Muscle layer of colon (tissue), 2 donors: ENCODE measurements around the gene DPY19L3.

Experiments used
- H3K27ac ChIP-seq: one replicate; pipeline ENCODE4 v1.7.0; 2013; ENCODE audit warnings: low read depth, mild to moderate bottlenecking, low read length, moderate library complexity
- H3K27me3 ChIP-seq, 2 donors: one replicate each; pipeline ENCODE4 v1.7.0; 2013; ENCODE audit warnings: low read length in 2 of 2, mild to moderate bottlenecking in 2 of 2; ENCODE audit not compliant: insufficient read depth in 2 of 2, control insufficient read depth in 1 of 2
- H3K36me3 ChIP-seq: one replicate; pipeline ENCODE4 v1.7.0; 2013; ENCODE audit warnings: mild to moderate bottlenecking, low read length; ENCODE audit not compliant: insufficient read depth
- H3K4me1 ChIP-seq: one replicate; pipeline ENCODE4 v1.7.0; 2013; ENCODE audit warnings: mild to moderate bottlenecking, low read length; ENCODE audit not compliant: insufficient read depth
- H3K4me3 ChIP-seq, 2 donors: one replicate each; pipeline ENCODE4 v1.7.0; 2013; ENCODE audit warnings: low read length in 2 of 2, low read depth in 1 of 2, mild to moderate bottlenecking in 1 of 2, moderate library complexity in 1 of 2
- H3K9ac ChIP-seq: one replicate; pipeline ENCODE4 v1.7.0; 2013; ENCODE audit warnings: low read length
- H3K9me3 ChIP-seq: one replicate; pipeline ENCODE4 v1.7.0; 2013; ENCODE audit warnings: mild to moderate bottlenecking, low read length
- donor health status: abdominal sarcoma.
- donor health status: Adenocarcinoma of cecum.

Gene DPY19L3

GRCh38 chr19:32405431-32406160 lies at the start of gene DPY19L3:
Gene DPY19L3, plus strand, starts transcription at chr19:32405770. Its CDS starts 2,484 bp downstream, at chr19:32408254.
- Histone ChIP-seq H3K36me3 (peaks cover 8% of the 10 kb centered on the region), H3K4me1 (peaks cover 15% of the 10 kb centered on the region), H3K9ac (peak within 1 kb of the TSS; percentile 68), H3K27me3 (no peaks in the 10 kb centered on the region), H3K4me3 (peak within 1 kb of the TSS; percentile 62 to 73), H3K27ac (peak within 1 kb of the TSS; percentile 92), H3K9me3 (no peaks in the 10 kb centered on the region)

DNA sequence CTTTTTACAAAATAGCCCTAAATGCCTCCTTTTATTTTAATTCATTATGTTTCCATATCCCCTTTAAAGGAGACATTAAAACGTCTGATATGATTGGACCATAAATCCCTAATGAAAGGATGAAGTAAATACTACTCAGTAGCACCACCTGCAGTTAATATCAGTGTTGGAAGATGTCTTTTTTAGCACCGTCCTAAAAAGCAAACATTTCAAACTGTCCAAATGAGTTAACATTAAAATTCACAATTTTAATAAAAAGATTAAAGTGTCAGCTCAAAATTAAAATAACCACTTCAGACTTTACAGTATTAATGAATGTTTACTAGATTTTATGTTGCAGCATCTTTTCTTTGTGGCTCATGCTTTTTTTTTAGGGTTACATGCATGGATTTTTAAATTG lies 47.9 kb upstream of the DPY19L3 start:
- H3K27ac ChIP-seq = no peak overlapping the region
- no peaks in the 10 kb centered on the region for H3K4me1 ChIP-seq
- no peaks in the 10 kb centered on the region for H3K27me3 ChIP-seq
- H3K36me3 ChIP-seq = peaks cover 70% of the 10 kb centered on the region
- H3K4me3 ChIP-seq = no peak overlapping the region
- H3K9me3 ChIP-seq = no peaks in the 10 kb centered on the region
- H3K9ac ChIP-seq = no peak overlapping the region

GRCh38 chr19:32358321-32358720 lies 47.2 kb upstream of the DPY19L3 start:
- Histone ChIP-seq H3K36me3 (peaks cover 64% of the 10 kb centered on the region), H3K27me3 (no peaks in the 10 kb centered on the region), H3K4me1 (peaks cover 6% of the 10 kb centered on the region), H3K27ac (no peak overlapping the region), H3K4me3 (no peak overlapping the region), H3K9me3 (no peaks in the 10 kb centered on the region), H3K9ac (no peak overlapping the region)

DNA sequence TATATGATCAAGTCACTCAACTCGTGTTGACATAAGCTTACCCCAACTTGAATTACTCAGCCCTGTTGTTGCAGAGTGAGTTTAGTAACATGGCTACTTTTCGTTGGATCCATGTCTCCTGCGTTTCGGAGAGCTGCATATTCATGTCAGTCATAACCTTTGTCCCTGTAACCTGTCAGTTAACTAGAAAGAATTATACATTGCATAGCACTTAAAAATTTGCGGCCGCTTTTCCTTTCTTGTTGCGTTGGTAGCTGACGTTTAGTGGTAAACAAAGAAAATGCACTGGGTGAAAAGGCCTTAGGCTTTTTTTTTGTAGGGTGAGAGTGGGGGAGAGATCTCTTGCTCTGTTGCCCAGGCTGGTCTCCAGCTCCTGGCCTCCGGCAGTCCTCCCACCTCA lies 46.0 kb upstream of the DPY19L3 start:
- no peaks in the 10 kb centered on the region for H3K9me3 ChIP-seq
- peaks cover 51% of the 10 kb centered on the region for H3K36me3 ChIP-seq
- no peak overlapping the region for H3K4me3 ChIP-seq
- H3K4me1 ChIP-seq = peaks cover 16% of the 10 kb centered on the region
- no peak overlapping the region for H3K27ac ChIP-seq
- no peak overlapping the region for H3K9ac ChIP-seq
- no peaks in the 10 kb centered on the region for H3K27me3 ChIP-seq

- Histone ChIP-seq H3K27me3 (no peaks in the 10 kb centered on the region), H3K27ac (no peak overlapping the region)
These were observed 43.8 kb upstream of the DPY19L3 start for GRCh38 chr19:32361574-32362317.

GRCh38 chr19:32362318-32362691 lies 43.3 kb upstream of the DPY19L3 start:
- Histone ChIP-seq H3K27ac (no peak overlapping the region), H3K9ac (no peak overlapping the region), H3K36me3 (peaks cover 38% of the 10 kb centered on the region), H3K27me3 (no peaks in the 10 kb centered on the region), H3K4me3 (no peak overlapping the region), H3K4me1 (peaks cover 16% of the 10 kb centered on the region), H3K9me3 (no peaks in the 10 kb centered on the region)

More at GRCh38 chr19:32361574-32362317, 43.8 kb upstream of the DPY19L3 start:
- peaks cover 16% of the 10 kb centered on the region for H3K4me1 ChIP-seq
- no peak overlapping the region for H3K4me3 ChIP-seq
- peaks cover 43% of the 10 kb centered on the region for H3K36me3 ChIP-seq
- no peaks in the 10 kb centered on the region for H3K9me3 ChIP-seq
- H3K9ac ChIP-seq = no peak overlapping the region

DNA sequence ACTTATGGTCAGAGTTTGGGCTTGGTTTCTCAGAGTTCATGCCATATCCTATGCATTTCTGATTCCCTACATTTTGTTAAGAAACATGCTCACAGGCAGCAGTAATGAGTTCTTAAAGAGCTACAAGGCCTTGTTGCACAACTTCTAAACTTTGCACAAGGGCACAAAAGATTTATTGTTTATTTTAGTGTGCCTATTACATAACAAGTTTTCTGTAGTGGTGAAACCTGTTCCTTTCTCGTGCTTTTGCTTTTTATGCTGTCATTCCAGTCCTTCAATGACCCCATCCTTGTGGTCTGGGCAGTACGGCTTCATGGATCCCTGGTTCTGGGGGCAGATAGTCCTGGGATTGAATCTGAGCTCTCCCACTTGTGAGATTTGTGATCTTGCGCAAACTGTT lies 42.4 kb upstream of the DPY19L3 start:
- no peaks in the 10 kb centered on the region for H3K27me3 ChIP-seq
- peaks cover 34% of the 10 kb centered on the region for H3K36me3 ChIP-seq
- H3K27ac ChIP-seq = no peak overlapping the region
- H3K9ac ChIP-seq = no peak overlapping the region
- no peaks in the 10 kb centered on the region for H3K9me3 ChIP-seq
- no peak overlapping the region for H3K4me3 ChIP-seq
- H3K4me1 ChIP-seq = peaks cover 16% of the 10 kb centered on the region

GRCh38 chr19:32363632-32364031 lies 41.9 kb upstream of the DPY19L3 start:
- Histone ChIP-seq H3K36me3 (peaks cover 30% of the 10 kb centered on the region), H3K4me1 (peaks cover 16% of the 10 kb centered on the region), H3K4me3 (no peak overlapping the region), H3K27me3 (no peaks in the 10 kb centered on the region), H3K9me3 (no peaks in the 10 kb centered on the region), H3K9ac (no peak overlapping the region), H3K27ac (no peak overlapping the region)

DNA sequence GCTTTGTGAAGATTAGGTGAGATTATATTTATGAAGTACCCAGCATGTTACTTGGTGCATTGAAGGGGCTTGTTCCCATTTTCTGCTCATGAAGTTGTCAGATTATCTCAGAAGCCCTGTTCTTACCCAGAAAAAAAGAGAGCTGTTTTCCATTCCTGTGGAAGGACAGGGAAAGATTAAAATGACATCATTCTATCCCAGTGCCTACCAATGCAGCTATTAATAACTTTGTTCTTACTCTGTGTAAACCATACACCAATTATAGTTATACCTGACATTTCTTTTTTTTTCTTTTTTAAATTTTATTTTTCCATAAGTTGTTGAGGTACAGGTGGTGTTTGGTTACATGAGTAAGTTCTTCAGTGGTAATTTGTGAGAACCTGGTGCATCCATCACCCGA lies 41.5 kb upstream of the DPY19L3 start:
- H3K4me3 ChIP-seq = no peak overlapping the region
- H3K4me1 ChIP-seq = peaks cover 16% of the 10 kb centered on the region
- no peaks in the 10 kb centered on the region for H3K27me3 ChIP-seq
- no peak overlapping the region for H3K27ac ChIP-seq
- H3K9ac ChIP-seq = no peak overlapping the region
- H3K36me3 ChIP-seq = peaks cover 28% of the 10 kb centered on the region
- H3K9me3 ChIP-seq = no peaks in the 10 kb centered on the region

- no peak overlapping the region for H3K9ac ChIP-seq
- peaks cover 14% of the 10 kb centered on the region for H3K36me3 ChIP-seq
These were observed 38.5 kb upstream of the DPY19L3 start for GRCh38 chr19:32367063-32367462.

DNA sequence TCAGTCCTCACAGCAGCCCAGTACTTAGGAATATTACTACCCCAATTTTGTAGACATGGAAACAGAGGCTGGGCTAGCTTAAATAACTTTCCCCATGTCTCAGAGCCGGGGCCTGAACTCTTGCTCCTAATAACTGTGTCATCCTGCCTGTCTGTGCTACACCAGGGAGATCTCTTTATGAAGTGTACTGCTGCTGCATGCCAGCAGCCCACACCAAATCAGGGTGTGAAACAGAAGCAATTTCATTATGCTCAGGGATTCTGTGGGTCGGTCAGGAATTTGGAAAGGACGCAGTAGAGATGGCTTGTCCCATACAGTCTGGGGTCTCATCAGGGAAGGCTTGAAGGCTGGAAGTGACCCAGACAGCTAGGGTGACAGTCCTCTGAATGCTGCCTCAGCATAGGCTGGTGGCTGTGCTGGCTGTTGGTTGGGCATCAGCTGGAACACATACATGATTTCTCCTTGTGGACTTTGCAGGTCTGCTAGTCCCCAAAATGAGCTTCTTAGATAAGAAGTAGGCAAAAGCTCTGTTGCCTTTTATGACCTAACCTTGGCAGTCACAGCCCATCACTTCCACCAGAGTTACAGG lies 37.5 kb upstream of the DPY19L3 start:
- Histone ChIP-seq H3K4me1 (peaks cover 15% of the 10 kb centered on the region), H3K4me3 (no peak overlapping the region), H3K27ac (no peak overlapping the region), H3K9ac (no peak overlapping the region), H3K36me3 (peaks cover 20% of the 10 kb centered on the region), H3K27me3 (no peaks in the 10 kb centered on the region), H3K9me3 (no peaks in the 10 kb centered on the region)

More at GRCh38 chr19:32367063-32367462, 38.5 kb upstream of the DPY19L3 start:
- Histone ChIP-seq H3K27me3 (no peaks in the 10 kb centered on the region), H3K9me3 (no peaks in the 10 kb centered on the region), H3K27ac (no peak overlapping the region), H3K4me3 (no peak overlapping the region), H3K4me1 (peaks cover 16% of the 10 kb centered on the region)
